ENCODE results near the gene CHI3L1.

The CHI3L1 gene

DNA sequence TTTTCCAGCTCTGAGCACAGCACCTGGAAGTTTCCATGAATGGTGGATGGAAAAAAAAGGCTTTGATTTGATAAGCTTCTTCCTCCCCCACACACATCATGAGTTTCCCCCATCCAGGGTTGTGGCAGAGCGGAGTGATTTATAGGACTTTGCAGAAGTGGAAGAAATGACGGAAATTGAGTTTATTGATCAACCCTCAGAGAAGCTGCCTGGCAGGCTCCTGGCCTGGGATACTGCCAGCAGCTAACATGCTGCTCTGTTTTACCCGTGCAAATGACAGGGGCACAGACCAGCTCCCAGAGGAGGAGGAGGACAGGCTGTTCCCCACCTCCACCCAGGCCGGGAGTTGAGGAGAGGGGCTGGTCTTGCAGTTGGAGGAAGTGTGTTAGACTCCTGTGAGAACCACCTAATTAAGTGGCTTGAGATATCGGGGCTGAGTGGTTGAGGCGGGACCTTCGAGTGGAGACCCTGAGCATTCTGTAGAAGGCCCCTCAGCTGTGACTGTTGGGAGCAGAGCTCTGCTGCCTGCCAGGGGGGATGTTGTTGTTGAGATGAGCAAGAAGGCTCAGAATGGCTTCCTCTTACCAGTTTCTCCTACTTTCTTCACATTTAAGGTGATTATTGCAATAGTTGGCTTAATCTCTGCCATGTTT lies 37.2 kb downstream of the CHI3L1 start:
- no peak for DNase-seq

DNA sequence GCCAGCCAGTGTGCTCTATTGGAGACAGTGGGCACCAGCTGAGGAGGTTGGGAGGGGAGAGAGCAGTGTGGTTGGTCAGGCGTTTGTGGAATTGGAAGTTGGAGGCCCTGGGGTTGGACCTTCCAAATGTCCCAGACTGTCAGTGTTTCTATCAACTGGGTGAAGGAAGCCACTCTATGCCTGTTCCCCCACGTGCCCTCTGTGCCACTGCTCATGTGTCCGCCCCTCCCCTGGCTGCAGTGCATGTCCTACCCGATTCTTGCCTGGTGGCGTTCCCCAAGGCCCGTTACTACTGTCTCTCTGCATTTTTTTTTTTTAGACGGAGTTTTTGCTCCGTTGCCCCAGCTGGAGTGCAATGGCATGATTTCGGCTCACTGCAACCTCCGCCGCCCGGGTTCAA lies 37.9 kb downstream of the CHI3L1 start:
- no peak for DNase-seq

DNA sequence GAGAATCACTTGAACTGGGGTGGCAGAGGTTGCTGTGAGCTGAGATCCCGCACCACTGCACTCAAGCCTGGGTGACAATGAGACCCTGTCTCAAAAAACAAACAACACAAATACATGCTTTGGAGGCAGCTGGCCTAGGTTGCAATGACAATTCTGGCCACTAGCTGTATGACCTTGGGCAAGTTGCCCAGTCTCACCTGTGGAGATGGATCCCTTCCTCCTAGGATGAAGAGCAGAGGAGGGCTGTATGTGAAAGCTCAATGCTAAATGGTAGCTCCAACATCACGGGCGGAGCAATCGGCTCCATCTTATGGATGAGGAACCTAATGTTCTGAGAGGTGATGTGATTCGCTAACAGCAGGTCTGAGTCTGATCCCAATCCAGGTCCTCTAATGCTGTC lies 38.4 kb downstream of the CHI3L1 start:
- DNase-seq = peak; percentile 32

DNA sequence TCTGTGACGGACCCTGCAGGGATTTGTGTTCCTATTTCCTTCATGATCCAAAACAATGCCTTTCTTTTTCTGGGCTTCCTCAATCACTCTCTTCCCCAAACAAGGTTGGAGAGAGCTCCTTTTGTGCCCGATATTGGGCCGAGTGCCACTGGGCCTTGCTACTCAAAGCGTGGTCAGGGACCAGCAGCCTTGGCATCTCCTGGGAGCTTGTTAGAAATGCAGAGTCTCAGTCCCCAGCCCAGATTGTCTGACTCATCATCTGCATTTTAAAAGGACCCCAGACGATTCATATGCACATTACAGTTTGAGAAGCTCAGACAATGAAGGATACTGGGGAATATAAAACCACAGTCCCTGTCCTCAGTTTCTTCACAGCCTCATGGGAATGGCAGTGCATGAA lies 39.1 kb downstream of the CHI3L1 start:
- no peak for DNase-seq

DNA sequence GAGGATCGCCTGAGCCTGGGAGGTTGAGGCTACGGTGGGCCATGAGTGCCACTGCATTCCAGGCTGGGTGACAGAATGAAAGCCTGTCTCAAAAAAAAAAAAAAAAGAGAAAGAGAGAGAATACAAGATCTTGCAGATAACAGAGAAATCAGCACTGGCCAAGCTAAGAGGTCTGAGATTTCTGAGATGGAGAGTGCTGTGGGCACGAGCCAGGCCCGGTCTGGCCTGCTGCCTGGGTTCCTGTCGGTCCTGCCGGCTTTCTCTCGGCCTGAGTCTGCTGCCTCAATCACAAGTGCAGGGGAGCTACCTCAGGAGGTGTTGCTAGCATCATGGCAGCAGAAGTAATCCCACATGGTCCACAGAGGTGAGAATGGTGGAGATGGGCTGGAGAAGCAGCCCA lies 40.0 kb downstream of the CHI3L1 start:
- no peak for DNase-seq

DNA sequence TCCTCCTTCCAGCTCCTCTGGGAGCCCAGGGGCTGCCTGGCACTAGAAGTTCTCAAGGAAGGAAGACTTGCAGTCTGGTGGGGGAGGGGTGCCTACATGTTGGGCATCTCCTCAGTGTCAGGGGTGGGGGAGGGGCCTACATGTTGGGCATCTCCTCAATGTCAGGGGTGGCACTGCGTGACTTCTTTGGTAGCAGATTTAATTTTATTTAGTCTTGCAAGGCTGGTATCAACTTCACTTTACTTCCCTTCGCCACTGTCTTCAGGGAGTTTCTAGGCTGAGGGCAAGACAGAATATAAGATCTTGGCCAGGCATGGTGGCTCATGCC lies 40.5 kb downstream of the CHI3L1 start:
- DNase-seq = no peak

DNA sequence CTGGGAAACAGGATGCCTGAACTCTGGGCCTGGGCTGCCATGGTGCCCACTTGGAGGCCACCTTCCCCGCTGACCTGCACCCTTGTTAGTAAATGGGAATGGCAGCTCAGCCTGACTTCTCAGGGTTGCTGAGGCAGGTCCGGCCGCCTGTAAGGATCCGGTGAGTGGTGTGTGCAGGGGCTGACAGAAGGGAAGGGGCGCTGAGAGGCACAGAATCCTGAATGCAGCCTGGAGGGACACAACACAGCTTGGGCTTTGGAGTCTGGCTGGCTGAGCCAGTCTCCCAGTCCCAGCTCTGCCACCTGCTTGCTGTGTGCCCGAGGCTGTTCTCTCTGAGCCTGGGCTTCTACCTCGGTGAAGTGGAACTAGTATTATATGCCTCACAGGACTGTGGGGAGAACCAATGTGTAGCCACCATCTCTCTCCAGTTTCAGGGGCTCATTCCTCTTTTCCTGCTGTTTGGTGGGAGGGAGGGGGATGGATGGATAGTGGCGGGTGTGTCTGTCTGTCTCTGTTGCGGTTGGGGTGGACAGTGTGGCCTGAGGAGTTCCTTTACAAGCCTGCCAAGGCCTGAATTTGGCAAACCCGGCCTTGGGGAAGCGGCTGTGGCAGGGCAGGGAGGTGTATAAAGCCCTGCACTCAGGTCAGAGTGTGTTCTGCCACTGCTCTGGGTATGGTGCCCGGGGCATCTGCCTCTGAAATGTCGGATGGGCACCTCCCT lies 41.0 kb downstream of the CHI3L1 start:
- no peak for DNase-seq

DNA sequence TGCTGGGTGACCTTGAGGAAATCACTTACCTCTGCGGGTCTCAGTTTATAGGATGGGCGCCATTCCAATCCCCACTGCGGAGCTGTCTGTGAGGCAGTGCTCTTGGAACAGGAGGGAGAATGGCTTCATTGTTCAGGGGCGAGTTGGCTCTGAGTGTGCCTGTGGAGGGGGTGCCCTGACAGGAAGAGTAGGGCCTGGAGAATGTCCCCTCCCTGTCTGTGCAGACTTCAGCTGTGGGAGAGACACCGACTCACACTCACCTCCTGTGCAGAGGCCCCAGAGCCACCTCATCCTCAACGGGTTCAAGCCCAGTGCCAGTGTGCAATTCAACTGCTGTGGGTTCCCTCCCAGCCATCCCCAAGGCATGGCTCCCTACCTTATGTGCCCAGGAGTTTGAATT lies 41.8 kb downstream of the CHI3L1 start:
- DNase-seq = no peak

DNA sequence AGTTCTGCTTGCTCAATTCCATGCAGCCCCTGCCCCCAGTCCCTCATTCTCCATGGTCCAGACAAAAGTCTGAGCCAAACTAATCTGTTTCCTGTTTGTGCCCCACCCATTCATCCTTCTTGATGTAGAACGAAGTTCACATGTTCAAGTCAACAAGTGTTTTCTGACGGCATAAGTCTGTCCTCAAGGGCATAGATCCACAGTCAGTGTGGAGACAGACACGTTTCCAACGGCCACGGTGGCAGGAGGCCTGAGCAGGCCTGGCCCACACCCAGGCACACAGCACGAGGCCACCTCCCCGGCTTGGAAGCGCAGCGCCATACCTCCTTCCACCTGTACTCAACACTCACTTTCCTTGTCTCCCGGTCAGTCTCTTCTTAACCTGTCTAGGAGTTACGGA lies 42.9 kb downstream of the CHI3L1 start:
- DNase-seq = no peak

DNA sequence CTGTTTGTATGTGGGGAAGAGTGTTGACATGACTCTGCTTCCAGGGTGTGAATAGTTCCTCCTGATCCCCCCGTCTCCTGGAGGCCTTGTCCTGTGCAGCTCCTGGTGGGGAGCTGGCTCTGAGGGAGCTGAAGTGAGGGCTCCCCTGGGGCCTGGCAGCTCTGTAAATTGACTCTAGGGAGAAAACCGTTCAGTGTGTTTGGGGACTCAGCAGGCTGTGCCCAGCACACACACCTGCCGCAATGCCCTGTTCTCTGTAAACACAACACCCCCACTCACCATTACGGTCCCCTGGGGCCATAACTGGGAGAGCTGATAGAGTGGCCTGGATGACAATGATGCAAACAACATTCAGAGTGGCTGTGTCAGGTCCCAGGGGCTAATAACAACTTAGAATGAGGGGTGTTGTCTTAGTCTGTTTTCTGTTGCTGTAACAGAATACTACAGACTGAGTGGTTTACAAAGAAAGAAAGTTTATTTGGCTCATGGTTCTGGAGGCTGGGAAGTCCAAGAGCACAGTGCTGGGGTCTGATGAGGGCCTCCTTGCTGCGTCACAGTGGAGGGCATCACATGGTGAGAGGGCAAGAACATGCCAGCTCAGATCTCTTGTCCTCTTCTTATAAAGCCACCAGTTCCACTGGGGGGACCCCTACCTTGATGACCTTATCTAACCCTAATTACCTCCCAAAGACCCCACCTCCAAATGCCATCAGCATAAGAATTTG lies 43.7 kb downstream of the CHI3L1 start:
- DNase-seq = peak; percentile 96

DNA sequence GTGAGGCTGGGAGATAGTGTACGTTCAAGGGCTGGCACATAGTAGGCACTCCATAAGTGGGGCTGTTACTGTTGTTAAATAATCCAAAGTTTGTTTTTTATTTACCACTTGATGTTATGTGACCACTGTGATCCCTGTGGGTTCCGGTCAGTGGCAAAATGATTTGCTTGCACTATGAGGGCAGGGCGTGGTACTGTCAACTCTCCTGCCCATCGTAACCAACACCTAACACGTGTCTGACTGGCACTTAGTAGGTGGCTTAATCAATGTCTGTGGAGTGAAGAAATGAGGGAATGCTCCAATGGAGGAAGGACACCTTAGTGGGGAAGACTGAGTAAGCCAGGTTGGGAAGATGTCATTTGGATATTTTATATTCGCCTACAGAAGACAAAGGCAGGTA lies 44.4 kb downstream of the CHI3L1 start:
- no peak for DNase-seq

DNA sequence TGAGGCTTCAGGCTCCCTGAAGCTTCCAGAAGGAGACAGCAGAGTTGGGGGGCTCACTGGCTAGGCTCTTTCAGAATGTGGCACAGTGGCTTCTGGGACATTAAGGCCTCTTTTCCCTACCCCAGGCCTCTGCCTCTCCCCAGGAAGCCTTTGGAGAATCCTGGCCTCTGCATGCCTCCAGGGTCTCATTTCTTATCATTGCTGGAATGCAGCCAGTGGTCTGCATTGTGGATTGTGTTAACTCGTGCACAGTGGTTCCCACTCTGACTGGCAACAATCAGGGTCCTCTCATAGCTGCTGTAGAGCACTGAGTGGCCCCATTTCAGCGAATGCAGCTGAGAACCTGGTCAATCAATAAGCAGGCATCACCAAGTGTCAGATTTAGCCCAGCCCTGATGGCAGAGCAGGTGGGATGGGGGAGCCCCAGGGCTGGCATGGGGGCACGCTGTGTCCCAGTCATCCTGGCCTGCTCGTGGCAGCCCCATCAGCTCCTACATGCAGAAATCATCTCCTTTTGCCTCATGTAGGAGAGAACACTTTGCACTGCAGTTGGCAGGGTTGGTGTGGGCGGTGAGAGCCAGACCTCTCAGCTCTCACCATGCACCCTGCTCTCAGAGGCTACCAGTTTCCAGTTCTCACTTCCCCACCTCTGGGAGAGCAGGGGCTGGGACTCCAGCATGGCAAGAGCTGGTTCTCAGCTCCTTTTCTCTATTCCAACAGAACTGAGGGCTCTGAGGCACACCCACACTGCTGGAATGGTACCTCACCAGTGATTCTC lies 45.6 kb downstream of the CHI3L1 start:
- DNase-seq = no peak

DNA sequence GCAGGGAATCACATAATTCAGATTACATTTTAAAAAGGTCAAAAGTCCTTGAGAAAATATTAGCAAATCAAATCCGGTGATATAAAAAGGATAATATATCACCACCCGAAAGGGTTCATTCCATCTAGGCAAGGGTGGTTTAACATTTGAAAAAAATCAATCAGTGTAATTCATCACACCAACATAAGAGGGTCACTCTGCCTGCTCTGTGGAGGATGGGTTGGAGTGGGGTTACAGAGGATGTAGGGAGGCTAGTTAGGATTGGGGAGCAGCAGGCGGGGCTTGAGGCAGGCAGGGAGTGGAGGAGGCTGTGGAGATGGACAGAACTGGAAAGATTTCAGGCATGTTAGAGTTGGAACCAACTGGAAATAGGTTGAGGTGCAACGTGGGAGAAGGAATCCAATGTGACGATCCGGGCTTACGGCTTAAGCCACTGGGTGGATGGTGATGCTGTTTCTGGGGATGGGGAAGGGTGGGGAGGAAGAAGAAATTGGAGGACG lies 46.5 kb downstream of the CHI3L1 start:
- DNase-seq = no peak

DNA sequence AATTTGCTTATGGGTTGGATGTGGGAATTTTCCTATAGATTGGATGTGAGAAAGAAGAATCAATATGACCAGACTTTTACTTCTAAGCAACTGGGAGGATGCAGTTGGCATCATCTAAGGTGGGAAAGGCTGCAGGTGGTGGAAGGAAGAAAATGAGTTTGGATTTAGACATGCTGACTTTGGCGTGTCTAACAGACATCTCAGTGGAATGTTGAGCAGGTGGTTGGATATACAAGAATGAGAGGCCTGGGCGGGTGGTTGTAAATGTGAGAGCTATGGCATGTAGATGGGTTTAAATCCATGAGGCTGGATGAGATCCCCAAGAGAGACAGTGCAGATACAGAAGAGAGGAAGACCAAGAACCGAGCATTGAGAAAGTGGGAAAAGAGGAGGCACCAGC lies 48.4 kb downstream of the CHI3L1 start:
- DNase-seq = no peak

DNA sequence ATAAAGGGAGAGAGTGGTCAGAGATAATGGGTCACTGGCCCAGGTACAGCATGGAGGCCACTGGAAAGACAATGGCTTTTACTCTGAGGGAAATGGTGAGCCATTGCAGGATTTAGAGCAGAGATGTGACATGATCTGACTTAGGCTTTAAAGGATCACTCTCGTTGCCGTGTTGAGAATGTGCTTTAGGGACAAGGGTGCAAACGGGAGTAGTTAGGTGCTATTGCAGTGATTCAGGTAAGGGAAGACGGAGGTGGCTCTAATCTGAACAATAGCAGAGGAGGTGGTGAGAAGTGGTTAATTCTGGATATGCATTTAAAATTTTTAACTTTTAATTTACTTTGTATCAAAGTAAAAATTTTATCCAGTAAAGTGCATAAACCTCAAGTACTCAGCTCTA lies 49.2 kb downstream of the CHI3L1 start:
- DNase-seq = no peak

DNA sequence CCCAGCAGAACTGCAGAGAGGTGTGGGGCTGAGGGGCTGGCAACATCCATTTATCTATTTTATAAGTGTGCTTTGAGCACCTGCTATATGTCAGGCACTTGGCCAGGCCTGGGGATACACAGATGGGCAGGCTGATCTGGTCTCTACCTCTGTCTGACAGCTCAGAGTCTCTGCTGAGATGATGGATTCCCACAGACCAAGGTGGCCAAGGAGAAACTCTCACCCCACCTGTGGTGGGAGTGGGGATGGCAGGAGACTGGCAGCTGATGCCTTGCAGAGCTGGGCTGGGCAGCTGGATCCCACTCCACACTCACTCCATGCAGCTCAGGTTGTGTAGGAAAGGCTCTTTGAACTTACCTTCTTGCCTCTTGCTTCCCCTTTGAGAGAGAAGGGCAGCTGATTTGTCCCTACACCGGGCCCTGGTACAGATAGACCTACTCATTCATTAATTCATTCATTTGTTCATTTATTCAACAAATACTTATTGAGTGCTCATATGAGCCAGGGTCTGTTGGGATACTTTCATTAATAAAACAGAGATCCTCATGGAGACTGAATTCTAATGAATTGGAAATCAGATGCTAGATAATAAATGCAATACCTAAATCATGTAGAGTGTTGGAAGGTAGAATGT lies 50.0 kb downstream of the CHI3L1 start:
- peak; percentile 34 for DNase-seq

DNA sequence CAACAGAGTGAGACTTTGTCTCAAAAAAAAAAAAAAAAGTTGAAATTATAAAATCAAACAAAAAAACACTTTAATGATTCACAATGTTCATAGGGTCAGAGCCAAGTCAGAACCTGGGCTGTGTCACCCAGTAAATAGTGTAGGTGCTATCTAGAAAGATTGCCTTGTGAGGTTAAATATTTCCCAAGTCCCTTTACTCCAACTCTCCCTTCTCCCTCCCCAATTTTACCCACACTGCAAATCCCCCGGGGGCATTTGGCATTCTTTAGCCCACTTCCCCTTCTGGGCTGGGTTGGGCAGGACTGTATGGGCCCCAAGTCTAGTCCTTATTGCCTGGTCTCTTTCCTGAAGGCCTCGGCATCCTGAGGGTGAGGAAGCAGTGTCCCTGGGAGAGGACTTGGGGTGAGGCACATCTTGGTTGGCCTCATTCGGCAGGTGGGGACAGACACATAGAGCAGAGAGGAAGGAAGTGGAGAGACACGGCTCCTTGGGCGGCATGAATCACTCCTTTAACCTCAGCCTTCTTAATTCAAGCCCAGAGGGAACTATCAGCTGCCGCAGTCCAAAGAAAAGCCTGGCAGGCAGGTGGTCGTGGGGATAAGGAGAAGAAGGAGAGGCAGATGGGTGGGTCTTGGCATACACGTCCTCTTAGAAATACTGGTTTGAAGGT lies 50.7 kb downstream of the CHI3L1 start:
- no peak for DNase-seq

DNA sequence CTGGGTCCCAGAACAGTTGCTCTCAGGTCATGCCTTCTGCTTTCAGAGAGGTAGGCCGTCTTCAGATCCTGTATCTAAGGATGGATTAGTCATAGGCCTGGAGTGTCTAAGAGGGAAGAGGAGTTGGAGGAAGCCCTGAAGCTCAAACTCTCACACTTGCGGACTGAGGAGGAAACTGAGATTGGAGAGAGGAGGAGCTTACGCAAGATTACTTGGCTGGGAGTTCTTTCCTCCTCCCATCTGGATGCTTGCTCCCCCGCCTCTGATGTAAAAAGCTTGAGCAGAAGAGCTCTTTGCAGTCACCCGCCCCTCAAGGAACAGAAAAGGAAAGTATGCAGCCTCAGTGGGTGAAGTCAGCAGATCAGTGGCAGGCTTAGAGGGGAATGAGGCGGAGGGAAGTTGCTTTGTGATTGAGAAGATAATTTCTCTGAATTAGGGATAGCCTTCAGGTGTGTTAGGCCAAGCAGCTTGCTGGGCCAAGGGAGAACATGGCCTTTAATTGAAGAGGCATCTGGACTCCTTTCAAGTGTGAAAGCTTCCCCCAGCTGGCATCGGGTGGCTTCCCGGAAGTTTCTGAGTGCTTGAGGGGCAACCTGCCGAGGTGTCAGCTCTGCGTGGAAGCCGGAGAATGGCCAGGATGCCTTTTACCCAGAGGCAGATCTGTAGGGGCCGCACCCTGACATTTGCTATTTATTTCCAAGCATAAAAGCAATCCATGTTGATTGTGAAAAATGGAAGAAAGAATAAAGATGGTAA lies 52.4 kb downstream of the CHI3L1 start:
- DNase-seq = peak; percentile 89

DNA sequence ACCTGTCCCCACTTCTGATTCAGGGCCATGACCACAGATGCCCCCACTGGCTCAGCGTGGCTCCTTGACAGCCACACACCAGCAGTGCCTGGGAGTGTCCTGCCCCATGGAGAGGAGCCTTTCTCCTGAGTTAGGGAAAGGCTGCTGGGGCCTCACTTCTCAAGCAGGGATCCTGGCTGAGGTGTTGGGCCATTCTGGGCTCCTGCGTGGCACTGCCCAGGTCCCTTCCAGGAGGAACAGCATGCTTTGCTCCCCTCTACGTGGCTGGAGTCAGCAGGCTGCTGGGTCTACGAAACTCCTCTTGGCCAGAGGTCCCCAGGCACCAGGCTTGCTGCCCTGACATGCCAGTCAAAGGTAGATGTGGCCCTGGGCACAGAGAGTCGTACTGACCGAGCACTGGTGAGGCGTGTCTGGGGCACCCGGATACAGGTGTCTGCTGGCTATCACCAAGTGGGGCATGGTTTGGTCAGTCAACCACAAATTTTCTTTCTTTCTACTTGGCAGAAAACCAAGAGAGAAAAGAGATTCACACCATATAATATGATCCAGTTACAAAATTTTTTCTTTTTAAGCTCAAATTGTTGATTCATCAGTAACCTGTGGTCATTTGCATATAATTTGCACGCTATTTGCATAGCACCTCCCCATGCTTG lies 54.8 kb downstream of the CHI3L1 start:
- no peak for DNase-seq

DNA sequence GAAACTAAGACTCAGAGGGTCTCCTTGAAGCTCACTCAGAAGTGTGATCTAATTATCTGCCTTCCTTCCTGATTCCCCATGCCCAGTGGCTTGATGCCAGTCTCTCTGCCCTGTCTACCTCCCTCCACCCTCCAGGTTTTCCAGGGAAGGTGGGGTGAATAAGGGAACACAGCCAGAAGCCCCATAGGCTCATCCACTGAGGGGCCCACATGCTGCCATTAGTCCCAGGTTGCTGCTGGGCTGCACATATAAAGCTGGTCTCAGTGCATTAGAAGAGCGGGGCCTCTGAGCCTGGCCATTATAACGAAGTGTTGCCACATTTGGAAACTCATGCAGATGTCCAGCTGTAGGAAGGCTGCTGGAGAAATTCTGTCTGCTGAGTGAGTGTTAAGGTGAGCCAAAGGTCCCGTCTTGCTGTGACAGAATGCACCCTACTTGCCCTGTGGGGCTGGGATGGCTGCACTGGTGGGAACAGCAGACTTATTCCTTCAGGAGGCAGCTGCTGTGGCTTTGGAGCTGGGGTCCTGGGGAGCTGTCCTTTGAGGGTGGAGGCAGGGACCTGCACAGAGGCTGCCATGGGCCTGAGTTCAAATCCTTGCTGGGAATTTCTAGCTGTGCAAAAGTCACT lies 56.0 kb downstream of the CHI3L1 start:
- DNase-seq = no peak
